ENCODE measurements around the gene UGT2B10.

- TF ChIP-seq, protein P1, sequence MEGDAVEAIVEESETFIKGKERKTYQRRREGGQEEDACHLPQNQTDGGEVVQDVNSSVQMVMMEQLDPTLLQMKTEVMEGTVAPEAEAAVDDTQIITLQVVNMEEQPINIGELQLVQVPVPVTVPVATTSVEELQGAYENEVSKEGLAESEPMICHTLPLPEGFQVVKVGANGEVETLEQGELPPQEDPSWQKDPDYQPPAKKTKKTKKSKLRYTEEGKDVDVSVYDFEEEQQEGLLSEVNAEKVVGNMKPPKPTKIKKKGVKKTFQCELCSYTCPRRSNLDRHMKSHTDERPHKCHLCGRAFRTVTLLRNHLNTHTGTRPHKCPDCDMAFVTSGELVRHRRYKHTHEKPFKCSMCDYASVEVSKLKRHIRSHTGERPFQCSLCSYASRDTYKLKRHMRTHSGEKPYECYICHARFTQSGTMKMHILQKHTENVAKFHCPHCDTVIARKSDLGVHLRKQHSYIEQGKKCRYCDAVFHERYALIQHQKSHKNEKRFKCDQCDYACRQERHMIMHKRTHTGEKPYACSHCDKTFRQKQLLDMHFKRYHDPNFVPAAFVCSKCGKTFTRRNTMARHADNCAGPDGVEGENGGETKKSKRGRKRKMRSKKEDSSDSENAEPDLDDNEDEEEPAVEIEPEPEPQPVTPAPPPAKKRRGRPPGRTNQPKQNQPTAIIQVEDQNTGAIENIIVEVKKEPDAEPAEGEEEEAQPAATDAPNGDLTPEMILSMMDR (IDR thresholded peaks at IDR 0.05; ENCODE audit: insufficient read depth, low read length, poor library complexity, severe bottlenecking): no peak
- no peak for TF ChIP-seq EZH2phosphoT487 (conservative IDR thresholded peaks at IDR 0.05; ENCODE audit: low read length)
These were observed 42.1 kb upstream of the UGT2B10 start for GRCh38 chr4:68773699-68774098.
